DMS79 (cell line): Measurements from ENCODE around the gene CGB7.
"Not testable (repeated sequence)": the region's sequence is repeated elsewhere in the genome, so short reads cannot be mapped to it uniquely, and the experiment has no call there.

Experiments used
- DNase-seq: peaks from one replicate; lab custom pipeline; 2025; lab: John Stamatoyannopoulos, UW

Gene CGB7

DNA sequence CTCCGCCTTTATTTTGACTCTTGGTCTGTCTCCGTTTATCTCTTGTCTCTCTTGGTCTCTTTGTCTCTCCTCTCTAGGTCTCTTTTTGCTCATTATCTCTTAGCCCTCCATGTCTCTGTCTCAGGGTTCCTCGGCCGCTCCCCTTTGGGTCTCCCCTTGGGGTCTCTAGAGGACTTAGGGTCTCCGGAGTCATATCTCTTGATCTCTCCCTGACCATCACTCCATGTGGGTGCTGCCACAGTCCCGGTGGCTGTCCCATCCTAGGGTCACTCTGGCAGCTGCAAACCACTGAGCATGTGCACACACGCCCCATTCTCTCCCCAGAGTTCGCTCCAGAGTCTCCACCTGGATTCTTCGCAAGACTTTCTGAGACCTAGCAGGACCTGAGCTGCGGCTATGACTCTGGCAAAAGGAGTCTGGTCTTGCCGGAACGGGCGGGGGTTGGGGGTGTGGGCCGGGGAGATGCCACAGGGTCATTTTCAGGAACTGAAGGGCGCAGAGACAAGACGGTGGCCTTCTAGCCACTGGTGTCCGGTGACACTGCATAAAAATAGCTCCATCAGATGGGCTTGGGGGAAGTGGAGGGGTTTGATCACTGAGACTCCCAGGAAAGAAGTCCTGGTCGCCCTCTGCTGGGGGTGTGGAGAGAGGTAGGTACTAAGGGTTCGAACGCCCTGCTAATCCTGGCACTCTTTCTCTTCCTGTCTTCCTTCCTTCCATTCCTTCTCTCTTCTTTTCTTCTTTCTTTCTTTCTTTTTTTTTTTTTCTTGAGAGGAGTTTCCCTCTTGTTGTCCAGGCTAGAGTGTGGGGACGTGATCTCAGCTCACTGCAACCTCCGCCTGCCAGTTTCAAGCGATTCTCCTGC is 16.2 kb upstream of the CGB7 start:
- no peak for DNase-seq

DNA sequence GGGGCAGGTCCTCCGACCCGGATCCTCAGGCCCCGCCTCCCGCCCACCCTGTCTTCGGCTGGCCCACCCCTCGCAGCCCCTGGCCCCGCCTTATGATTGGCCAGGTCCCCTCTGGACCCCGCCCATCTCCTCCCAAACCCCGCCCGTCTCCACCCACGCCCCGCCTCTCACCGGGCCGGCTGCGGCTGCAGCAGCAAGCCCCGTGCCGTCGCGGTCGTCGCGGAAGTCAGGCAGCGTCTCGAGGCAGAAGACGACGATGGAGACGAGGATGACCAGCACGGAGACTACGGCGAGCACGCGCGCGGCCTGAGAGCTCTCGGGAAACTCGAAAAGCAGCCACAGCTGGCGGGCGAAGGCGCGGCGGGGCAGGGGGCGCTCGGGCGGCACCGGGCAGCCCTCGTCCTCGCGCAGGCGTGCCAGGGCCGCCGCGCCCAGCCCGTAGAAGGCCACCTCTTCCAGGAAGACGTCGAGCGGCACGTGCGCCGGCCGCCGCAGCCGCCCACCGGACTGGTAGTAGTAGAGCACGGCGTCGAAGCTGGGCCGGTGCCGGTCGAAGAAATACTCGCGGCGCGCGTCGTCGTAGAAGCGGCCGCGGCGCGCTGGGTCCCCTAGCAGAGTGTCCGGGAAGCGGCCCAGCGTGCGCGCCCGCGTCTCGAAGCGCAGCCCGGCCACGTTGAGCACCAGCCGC is 14.5 kb upstream of the CGB7 start:
- DNase-seq = no peak

GRCh38 chr19:49070416-49070815 is 12.9 kb upstream of the CGB7 start:
- DNase-seq = no peak

DNA sequence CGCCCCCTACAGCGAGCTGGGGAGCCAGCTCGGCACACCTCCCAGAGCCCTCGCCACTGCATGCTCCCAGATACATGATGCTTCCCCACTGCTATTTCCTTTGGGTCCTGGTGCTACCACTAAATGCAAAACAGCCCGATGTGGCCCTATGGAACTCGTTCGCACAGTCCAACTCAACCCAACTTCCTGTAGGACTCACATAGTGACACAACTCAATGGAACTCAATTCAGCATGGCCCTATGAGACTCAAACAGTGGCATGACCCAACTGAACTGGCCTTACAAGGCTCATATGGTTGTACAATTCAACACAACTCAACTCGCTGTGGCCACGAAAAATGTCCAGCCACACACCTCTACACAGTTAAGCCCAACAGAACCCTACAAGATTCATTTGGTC is 11.5 kb upstream of the CGB7 start:
- DNase-seq = no peak

DNA sequence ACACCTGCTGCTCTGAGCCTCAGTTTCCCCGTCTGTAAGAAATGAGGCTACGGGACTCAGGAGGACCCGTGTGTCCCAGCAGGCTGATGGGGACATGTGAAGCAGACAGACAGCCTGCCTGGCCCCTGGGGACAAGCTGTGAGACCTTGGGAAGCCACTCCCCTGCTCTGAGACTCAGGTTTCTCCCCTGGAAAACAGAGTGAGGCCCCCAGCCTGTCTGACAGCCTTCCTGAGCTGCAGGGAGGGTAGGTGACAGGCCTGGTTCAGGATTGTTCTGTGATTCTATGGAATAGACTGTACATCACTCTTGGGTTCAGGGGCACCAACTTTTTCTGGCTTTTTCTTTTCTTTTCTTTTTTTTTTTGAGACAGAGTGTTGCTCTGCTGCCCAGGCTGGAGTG is 10.0 kb upstream of the CGB7 start:
- DNase-seq = no peak

GRCh38 chr19:49065905-49066512 is 8.5 kb upstream of the CGB7 start:
- DNase-seq = no peak

- DNase-seq = no peak
These were observed 7.4 kb upstream of the CGB7 start, which contains the start of gene NTF4 for GRCh38 chr19:49064768-49065611. Gene NTF4 (minus strand): TSS chr19:49064818. CDS start chr19:49061997, 2,821 bp downstream.

DNA sequence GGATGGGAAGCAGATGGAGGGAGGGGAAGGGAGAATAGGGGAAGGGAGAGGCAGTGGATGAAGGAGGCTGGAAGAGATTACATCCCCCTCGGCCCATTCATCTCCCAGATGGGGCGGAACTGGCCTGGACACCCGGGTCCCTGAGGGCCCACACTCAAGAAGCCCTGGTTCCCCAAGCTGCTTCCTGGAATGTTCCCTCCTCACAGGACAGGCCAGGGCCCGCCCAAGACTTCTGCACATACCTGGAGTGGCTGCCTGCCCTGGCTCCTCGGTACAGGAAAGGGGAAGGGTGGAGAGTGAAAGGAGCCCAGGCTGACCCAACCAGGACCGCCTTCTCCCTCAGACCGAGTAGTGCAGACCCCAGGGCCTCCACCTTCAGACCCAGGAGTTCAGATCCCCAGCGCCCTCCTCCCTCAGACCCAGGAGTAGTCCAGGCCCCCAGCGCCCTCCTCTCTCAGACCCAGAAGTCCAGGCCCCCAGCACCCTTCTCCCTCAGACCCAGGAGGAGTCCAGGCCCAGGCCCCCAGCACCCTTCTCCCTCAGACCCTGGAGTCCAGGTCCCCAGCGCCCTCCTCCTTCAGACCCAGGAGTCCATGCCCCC is 6.6 kb upstream of the CGB7 start:
- no peak for DNase-seq

- no peak for DNase-seq
These were observed 3.9 kb upstream of the CGB7 start for GRCh38 chr19:49061445-49061844.

GRCh38 chr19:49061000-49061399 is 3.5 kb upstream of the CGB7 start:
- no peak for DNase-seq

DNA sequence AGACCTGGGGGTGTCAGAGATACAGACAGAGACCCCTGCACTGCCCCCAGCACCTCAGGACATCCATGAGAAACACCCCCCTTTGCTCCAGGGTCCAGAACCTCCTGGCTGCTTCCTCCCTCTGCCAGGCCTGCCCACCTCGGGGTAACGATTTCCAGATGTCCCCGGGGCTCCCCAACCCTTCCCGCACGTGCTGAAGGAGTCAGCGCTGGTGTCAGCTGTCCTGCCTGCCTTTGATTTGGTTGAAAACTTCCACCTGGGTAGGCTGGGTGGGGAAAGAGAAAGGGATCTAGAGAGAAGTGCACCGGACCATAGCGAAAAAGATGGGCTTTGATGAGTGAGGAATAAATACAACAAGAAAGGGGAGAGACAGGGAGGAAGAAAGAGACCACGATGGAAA is 1.5 kb upstream of the CGB7 start:
- no peak for DNase-seq

DNA sequence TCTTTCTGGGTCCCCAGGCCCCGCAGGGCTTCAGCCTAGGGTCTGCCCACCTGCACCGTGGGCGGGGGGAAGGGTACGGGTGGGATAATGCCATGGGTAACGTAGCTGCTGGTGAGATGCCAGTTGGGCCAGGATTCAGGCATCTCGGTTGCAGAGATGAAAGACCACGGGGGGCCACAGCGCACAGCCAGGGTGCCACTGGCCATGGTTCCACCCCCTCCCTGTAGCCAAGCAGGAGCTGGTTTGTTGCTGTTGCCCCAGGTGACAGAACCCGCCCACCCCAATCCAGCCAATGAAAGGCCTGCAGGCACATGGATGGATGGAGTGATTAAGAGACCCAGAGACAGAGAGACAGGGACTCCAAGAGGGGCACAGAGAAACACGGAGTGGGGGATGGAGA is 1.0 kb upstream of the CGB7 start:
- no peak for DNase-seq

- DNase-seq = not testable (repeated sequence)
These were observed 500 bp downstream of the CGB7 start for GRCh38 chr19:49056902-49057596.

DNA sequence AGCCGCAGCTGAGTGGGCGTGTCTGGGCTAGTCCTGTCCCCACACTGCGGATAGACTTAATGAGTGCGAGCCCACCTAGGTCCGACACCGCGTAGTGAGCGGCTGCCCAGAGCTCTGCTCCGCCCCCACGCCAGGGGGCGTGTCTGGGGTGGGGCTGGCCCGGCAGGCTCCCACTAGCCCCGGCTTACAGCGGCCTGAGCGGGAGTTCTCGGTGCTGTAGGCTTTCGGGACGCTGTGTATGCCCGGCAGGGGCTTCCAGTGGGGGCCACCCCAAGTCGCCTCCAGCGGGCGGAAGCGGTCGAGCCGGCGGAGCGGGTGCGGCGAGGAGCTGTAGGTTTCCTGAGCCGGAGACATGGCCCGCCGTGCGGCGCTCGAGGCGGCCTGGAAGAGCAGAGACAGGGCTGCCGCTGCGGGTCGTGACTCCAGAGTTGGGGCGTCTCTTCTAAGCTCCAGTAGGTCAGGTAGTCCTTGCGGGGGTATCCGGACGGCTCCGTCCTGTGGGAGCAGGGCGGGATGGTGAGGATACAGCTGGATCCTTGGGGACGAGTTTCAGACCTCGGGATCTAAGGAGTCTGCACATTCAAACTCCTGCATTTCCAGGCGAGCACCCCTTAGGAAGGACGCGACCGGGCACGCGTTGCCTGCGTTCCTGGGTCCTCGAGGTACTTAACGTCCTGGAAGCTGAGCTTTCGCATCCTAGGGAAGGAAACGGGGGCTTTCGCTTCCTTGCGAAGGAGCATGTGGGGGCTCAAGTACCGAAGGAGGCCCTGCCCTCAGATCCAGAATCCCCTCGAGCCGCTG is 1.2 kb downstream of the CGB7 start:
- no peak for DNase-seq

DNA sequence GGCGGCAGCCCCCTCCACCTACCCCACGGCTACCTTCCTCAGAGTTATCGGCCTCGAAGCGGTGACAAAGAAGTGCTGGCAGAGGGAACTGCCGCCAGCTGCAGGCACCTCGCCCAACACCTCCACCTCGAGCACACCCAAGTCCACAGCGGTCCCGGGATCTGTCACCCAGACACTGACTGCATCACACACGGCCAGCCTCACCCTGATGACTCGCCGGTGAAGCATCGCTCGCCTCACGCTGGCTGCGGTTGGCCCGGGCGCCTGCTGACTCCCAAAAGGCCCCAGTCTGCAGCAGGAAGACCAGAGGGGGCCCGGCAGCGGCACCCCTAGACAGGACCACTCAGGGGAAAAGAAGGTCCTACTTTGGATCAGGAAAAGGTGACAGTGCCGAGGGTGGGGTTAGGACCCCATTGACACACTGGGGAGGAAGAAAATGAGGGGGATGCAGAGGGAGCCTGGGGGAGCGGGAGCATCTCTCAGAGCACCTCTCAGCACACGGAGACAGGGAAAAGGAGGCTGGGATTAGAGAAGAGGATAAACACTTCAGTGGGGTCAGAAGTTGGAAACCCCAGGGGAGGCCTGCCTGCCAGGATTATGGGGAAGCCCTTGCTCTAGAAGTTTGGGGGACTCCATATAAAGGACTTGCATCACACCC is 7.0 kb downstream of the CGB7 start:
- DNase-seq = not testable (repeated sequence)

DNA sequence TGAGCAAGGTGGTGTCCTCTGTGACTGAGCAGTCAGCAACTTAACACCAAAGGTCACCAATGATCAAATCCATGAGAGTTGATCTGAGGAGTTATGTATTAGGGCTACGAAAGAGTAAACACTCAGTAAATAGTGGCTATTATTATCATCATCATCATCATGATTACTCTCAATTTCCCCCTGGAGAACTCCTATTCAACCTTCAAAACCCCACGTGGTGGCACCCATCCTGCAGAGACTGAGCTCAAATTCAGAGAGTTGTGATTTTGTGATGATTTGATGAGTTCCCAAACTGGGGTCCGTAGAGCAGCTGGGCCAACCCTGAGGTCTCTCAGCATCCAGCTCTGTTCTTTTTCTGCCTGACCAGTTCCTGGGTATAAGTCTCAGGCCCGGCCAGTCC is 7.7 kb downstream of the CGB7 start:
- DNase-seq = not testable (repeated sequence)

- DNase-seq = not testable (repeated sequence)
These were observed 8.5 kb downstream of the CGB7 start, which contains the start of gene CGB8 for GRCh38 chr19:49049011-49049410. Gene CGB8 (minus strand): TSS chr19:49049111. CDS start chr19:49048739, 372 bp downstream.

- not testable (repeated sequence) for DNase-seq
These were observed 14.0 kb downstream of the CGB7 start, which contains the start of gene CGB5 for GRCh38 chr19:49043548-49043947. Gene CGB5 (plus strand): TSS chr19:49043848. CDS start chr19:49044210, 362 bp downstream.

DNA sequence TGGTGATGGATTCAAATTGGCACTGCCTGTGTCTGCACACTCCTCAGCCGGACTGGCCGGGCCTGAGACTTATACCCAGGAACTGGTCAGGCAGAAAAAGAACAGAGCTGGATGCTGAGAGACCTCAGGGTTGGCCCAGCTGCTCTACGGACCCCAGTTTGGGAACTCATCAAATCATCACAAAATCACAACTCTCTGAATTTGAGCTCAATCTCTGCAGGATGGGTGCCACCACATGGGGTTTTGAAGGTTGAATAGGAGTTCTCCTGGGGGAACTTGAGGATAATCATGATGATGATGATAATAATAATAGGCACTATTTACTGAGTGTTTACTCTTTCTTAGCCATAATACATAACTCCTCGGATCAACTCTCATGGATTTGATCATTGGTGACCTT is 14.9 kb downstream of the CGB7 start:
- not testable (repeated sequence) for DNase-seq
